Prostate gland (tissue), 2 donors: ENCODE measurements around the gene MPHOSPH6.

Source experiments
- POLR2AphosphoS5 ChIP-seq: sonication (generic); formaldehyde crosslinking; IDR thresholded peaks from one replicate; pipeline ENCODE4 v1.6.1; 2017; ENCODE audit warnings: antibody characterized with exemption
- TF ChIP-seq, protein P1 (sequence below), 4 experiments: fragments of 200-600 bp in 2 of 4; fragments of 450-650 bp in 2 of 4; sonication (generic) in 2 of 4; IDR thresholded peaks; 1 replicate in 3 of 4; 2 replicates in 1 of 4; pipeline ENCODE4 v1.5.1; 2016 to 2019; ENCODE audit warnings: antibody characterized with exemption in 4 of 4, mild to moderate bottlenecking in 2 of 4, moderate library complexity in 2 of 4

DNA sequence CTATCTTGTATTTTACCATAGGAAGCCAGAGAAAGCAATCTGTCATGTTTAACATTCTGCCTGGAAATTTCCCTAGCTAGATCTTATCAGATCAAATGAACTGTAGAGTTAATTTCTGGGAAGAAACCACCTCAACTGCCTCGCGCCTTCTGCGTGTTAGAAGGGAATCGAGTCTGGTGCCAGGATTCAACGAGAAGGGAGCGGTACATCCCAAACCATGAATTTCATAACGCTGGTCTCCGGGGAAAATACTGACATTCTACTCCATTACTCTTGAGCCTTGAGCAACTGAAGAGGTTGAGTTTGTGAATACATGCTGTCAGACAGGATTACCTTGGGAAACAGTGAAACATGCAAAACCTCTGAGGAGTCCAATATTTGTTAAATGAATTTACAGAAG, 35.2 kb downstream of the MPHOSPH6 start:
- no peak for TF ChIP-seq POLR2AphosphoS5
- TF ChIP-seq, protein P1, sequence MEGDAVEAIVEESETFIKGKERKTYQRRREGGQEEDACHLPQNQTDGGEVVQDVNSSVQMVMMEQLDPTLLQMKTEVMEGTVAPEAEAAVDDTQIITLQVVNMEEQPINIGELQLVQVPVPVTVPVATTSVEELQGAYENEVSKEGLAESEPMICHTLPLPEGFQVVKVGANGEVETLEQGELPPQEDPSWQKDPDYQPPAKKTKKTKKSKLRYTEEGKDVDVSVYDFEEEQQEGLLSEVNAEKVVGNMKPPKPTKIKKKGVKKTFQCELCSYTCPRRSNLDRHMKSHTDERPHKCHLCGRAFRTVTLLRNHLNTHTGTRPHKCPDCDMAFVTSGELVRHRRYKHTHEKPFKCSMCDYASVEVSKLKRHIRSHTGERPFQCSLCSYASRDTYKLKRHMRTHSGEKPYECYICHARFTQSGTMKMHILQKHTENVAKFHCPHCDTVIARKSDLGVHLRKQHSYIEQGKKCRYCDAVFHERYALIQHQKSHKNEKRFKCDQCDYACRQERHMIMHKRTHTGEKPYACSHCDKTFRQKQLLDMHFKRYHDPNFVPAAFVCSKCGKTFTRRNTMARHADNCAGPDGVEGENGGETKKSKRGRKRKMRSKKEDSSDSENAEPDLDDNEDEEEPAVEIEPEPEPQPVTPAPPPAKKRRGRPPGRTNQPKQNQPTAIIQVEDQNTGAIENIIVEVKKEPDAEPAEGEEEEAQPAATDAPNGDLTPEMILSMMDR (IDR thresholded peaks at IDR 0.05), result no peak
